ENCODE results near the gene PLD2.

The PLD2 gene

GRCh38 chr17:4806777-4807604 is at the start of gene PLD2:
Gene PLD2 (plus strand): TSS chr17:4807152. CDS start chr17:4807773, 621 bp downstream.
- peak; percentile 93 for DNase-seq
- Mint-ChIP-seq H3K4me1 (peaks cover 34% of the 10 kb centered on the region), H3K27me3 (ENCODE audit: low read depth, poor library complexity) (no peaks in the 10 kb centered on the region), H3K9me3 (no peaks in the 10 kb centered on the region), H3K27ac (peak within 1 kb of the TSS; percentile 66), H3K4me3 (peak within 1 kb of the TSS; percentile 93), H3K36me3 (ENCODE audit: low read depth) (peaks cover 30% of the 10 kb centered on the region)
- no peak for TF ChIP-seq CTCF (IDR thresholded peaks at IDR 0.05)

GRCh38 chr17:4759776-4760236 is 47.1 kb upstream of the PLD2 start:
- peaks cover 5% of the 10 kb centered on the region for H3K4me1 Mint-ChIP-seq
- TF ChIP-seq CTCF (IDR thresholded peaks at IDR 0.05), result no peak
- no peak for DNase-seq
- no peak overlapping the region for H3K27ac Mint-ChIP-seq
- H3K4me3 Mint-ChIP-seq, result no peak overlapping the region
- H3K27me3 Mint-ChIP-seq (ENCODE audit: low read depth, poor library complexity), result peaks cover 40% of the 10 kb centered on the region
- no peaks in the 10 kb centered on the region for H3K36me3 Mint-ChIP-seq (ENCODE audit: low read depth)
- no peaks in the 10 kb centered on the region for H3K9me3 Mint-ChIP-seq

- Mint-ChIP-seq H3K4me3 (no peak overlapping the region), H3K4me1 (peaks cover 4% of the 10 kb centered on the region), H3K27ac (no peak overlapping the region), H3K27me3 (ENCODE audit: low read depth, poor library complexity) (peaks cover 13% of the 10 kb centered on the region), H3K36me3 (ENCODE audit: low read depth) (no peaks in the 10 kb centered on the region), H3K9me3 (no peaks in the 10 kb centered on the region)
- TF ChIP-seq CTCF (IDR thresholded peaks at IDR 0.05), result no peak
- no peak for DNase-seq
Measured at GRCh38 chr17:4764595-4764994, 42.4 kb upstream of the PLD2 start.

GRCh38 chr17:4766201-4766600 is 40.8 kb upstream of the PLD2 start:
- Mint-ChIP-seq H3K4me3 (no peak overlapping the region), H3K27ac (no peak overlapping the region), H3K9me3 (no peaks in the 10 kb centered on the region), H3K36me3 (ENCODE audit: low read depth) (no peaks in the 10 kb centered on the region), H3K4me1 (no peaks in the 10 kb centered on the region), H3K27me3 (ENCODE audit: low read depth, poor library complexity) (peaks cover 14% of the 10 kb centered on the region)
- DNase-seq, result no peak
- TF ChIP-seq CTCF (IDR thresholded peaks at IDR 0.05), result no peak

- no peaks in the 10 kb centered on the region for H3K36me3 Mint-ChIP-seq (ENCODE audit: low read depth)
- H3K27me3 Mint-ChIP-seq (ENCODE audit: low read depth, poor library complexity), result peaks cover 19% of the 10 kb centered on the region
- DNase-seq, result no peak
- H3K4me1 Mint-ChIP-seq, result no peaks in the 10 kb centered on the region
- no peak for TF ChIP-seq CTCF (IDR thresholded peaks at IDR 0.05)
- no peaks in the 10 kb centered on the region for H3K9me3 Mint-ChIP-seq
- H3K27ac Mint-ChIP-seq, result no peak overlapping the region
- no peak overlapping the region for H3K4me3 Mint-ChIP-seq
Measured at GRCh38 chr17:4766723-4767122, 40.2 kb upstream of the PLD2 start.

GRCh38 chr17:4768298-4768697 is 38.7 kb upstream of the PLD2 start:
- no peak for DNase-seq
- Mint-ChIP-seq H3K4me1 (no peaks in the 10 kb centered on the region), H3K36me3 (ENCODE audit: low read depth) (no peaks in the 10 kb centered on the region), H3K27me3 (ENCODE audit: low read depth, poor library complexity) (peaks cover 23% of the 10 kb centered on the region), H3K4me3 (no peak overlapping the region), H3K27ac (no peak overlapping the region), H3K9me3 (no peaks in the 10 kb centered on the region)
- TF ChIP-seq CTCF (IDR thresholded peaks at IDR 0.05), result no peak

Measured in nephron progenitor cell (in vitro differentiated cells).